ENCODE data around the gene CPSF2.

GRCh38 chr14:92099802-92100201, 22.0 kb upstream of the CPSF2 start:
- TF ChIP-seq CTCF (IDR thresholded peaks at IDR 0.05), result no peak
- TF ChIP-seq POLR2A (IDR thresholded peaks at IDR 0.05), result no peak
